Measurements from ENCODE around the gene ADAMTS20.
"Not testable (repeated sequence)": the region's sequence is repeated elsewhere in the genome, so short reads cannot be mapped to it uniquely, and the experiment has no call there.

ADAMTS20 gene

DNA sequence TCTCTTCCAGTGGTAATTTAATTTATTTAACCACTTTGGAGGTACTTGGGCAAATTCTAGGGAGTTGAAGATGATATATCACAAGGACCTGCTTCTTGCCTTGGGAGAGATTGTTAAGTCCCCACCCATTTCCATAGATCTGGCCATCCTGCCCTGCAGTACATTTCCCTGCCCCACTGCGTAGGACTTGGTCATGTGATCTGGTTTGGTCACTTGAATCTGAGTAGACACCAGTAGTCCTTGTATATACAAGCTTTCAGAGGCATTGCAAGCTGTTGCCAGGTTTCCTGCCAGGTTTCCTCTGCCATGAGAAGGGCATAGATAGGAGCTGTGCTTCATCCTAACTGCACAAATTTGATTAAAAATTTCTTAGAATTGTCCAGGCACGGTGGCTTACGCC, 200.0 kb downstream of the ADAMTS20 start:
- TF ChIP-seq CTCF (IDR thresholded peaks at IDR 0.05; ENCODE audit: unreplicated experiment in 3 of 3), result no peak
- H3K27ac Mint-ChIP-seq, result no peak overlapping the region
- no peaks in the 10 kb centered on the region for H3K27me3 Mint-ChIP-seq (ENCODE audit: low read depth)
- peaks cover 3% of the 10 kb centered on the region for H3K4me1 Mint-ChIP-seq
- H3K36me3 Mint-ChIP-seq (ENCODE audit: low read depth), result no peaks in the 10 kb centered on the region
- no peaks in the 10 kb centered on the region for H3K9me3 Mint-ChIP-seq
- no peak overlapping the region for H3K4me3 Mint-ChIP-seq

- peak in 2 of 3 experiments; percentile 28 for TF ChIP-seq CTCF (IDR thresholded peaks at IDR 0.05; ENCODE audit: unreplicated experiment in 3 of 3)
- Mint-ChIP-seq H3K4me3 (no peak overlapping the region), H3K27me3 (ENCODE audit: low read depth) (no peaks in the 10 kb centered on the region), H3K4me1 (peaks cover 5% of the 10 kb centered on the region), H3K9me3 (peaks cover 10% of the 10 kb centered on the region), H3K27ac (no peak overlapping the region), H3K36me3 (ENCODE audit: low read depth) (peaks cover 7% of the 10 kb centered on the region)
Measured at GRCh38 chr12:43349863-43350262, 202.1 kb downstream of the ADAMTS20 start.

GRCh38 chr12:43348221-43348620, 203.8 kb downstream of the ADAMTS20 start:
- Mint-ChIP-seq H3K4me1 (peaks cover 5% of the 10 kb centered on the region), H3K27ac (peak overlapping the region in 1 of 3 experiments; percentile 11), H3K9me3 (peaks cover 21% of the 10 kb centered on the region), H3K4me3 (no peak overlapping the region), H3K27me3 (ENCODE audit: low read depth) (no peaks in the 10 kb centered on the region), H3K36me3 (ENCODE audit: low read depth) (peaks cover 11% of the 10 kb centered on the region)
- TF ChIP-seq CTCF (IDR thresholded peaks at IDR 0.05; ENCODE audit: unreplicated experiment in 3 of 3), result no peak

- peak overlapping the region in 1 of 3 experiments; percentile 10 for H3K27ac Mint-ChIP-seq
- H3K27me3 Mint-ChIP-seq (ENCODE audit: low read depth), result no peaks in the 10 kb centered on the region
- no peak overlapping the region for H3K4me3 Mint-ChIP-seq
- peaks cover 11% of the 10 kb centered on the region for H3K36me3 Mint-ChIP-seq (ENCODE audit: low read depth)
- peaks cover 21% of the 10 kb centered on the region for H3K9me3 Mint-ChIP-seq
- H3K4me1 Mint-ChIP-seq, result peaks cover 5% of the 10 kb centered on the region
- no peak for TF ChIP-seq CTCF (IDR thresholded peaks at IDR 0.05; ENCODE audit: unreplicated experiment in 3 of 3)
Measured at GRCh38 chr12:43347026-43347425, 205.0 kb downstream of the ADAMTS20 start.

DNA sequence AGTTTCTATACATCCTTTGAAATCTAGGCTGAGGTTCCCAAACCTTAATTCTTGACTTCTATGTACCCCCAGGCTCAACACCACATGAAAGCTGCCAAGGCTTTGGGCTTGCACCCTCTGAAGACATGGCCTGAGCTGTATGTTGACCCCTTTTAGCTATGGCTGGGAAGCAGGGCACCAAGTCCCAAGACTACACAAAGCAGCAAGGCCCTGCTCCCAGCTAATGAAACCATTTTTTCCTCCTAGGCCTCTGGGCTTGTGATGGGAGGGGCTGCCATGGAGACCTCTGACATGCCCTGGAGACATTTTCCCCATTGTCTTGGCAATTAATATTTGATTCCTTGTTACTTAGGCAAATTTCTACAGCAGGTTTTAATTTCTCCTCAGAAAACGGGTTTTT, 207.0 kb downstream of the ADAMTS20 start:
- Mint-ChIP-seq H3K9me3 (peaks cover 21% of the 10 kb centered on the region), H3K27ac (no peak overlapping the region), H3K36me3 (ENCODE audit: low read depth) (peaks cover 11% of the 10 kb centered on the region), H3K4me1 (peaks cover 5% of the 10 kb centered on the region), H3K4me3 (no peak overlapping the region), H3K27me3 (ENCODE audit: low read depth) (peaks cover 3% of the 10 kb centered on the region)
- no peak for TF ChIP-seq CTCF (IDR thresholded peaks at IDR 0.05; ENCODE audit: unreplicated experiment in 3 of 3)

DNA sequence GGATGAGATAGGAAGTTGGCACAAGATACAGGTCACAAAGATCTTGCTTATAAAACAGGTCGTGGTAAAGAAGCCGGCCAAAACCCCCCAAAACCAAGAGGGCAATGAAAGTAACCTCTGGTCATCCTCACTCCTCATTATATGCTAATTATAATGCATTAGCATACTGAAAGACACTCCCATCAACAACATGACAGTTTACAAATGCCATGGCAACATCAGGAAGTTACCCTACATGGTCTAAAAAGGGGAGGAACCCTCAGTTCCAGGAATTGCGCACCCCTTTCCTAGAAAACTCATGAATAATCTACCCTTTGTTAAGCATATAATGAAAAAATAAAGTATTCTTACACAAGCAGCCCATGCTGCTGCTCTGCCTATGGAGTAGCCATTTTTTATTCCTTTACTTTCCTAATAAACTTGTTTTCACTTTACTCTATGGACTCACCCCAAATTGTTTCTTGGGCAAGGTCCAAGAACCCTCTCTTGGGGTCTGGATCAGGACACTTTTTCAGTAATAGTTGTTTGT, 210.2 kb downstream of the ADAMTS20 start:
- H3K4me3 Mint-ChIP-seq; H3K27me3 Mint-ChIP-seq (ENCODE audit: low read depth); H3K27ac Mint-ChIP-seq: not testable (repeated sequence)
- Mint-ChIP-seq H3K9me3 (peaks cover 21% of the 10 kb centered on the region), H3K4me1 (peaks cover 19% of the 10 kb centered on the region), H3K36me3 (ENCODE audit: low read depth) (peaks cover 11% of the 10 kb centered on the region)

Measured in nephron (organoid).